Measurements from ENCODE around the gene KNL1. TPM values are rescaled to one million over a fixed set of nuclear protein-coding genes. Genes with fewer than 3 reads are reported as not detected.

KNL1 gene
- total RNA-seq, 1 experiment from 2014 or later = 11.4 TPM

GRCh38 chr15:40558952-40559742 lies 34.9 kb upstream of the KNL1 start:
- intact Hi-C loops (cut with micrococcal nuclease) = no loop called here
- H3K4me3 Mint-ChIP-seq (ENCODE audit: unreplicated experiment) = peak overlapping the region; percentile 39
- peaks cover 19% of the 10 kb centered on the region for H3K4me1 Mint-ChIP-seq (ENCODE audit: insufficient read depth, unreplicated experiment)
- BruUV-seq (replicated peaks) = no TSS peak
- POLR2A ChIA-PET = interaction anchor here (0.7 to 1.4 kb wide), 4 partner anchors 9 to 443 kb away, joined by 3 to 4 read pairs (median 4); partner anchors contain the start of gene RPUSD2
- no peaks in the 10 kb centered on the region for H3K9me3 Mint-ChIP-seq (ENCODE audit: unreplicated experiment)
- DNase-seq (ENCODE audit: unreplicated experiment) = no peak
- peak overlapping the region; percentile 93 for H3K27ac Mint-ChIP-seq (ENCODE audit: low read depth, unreplicated experiment)
- peaks cover 49% of the 10 kb centered on the region for H3K36me3 Mint-ChIP-seq (ENCODE audit: insufficient read depth, unreplicated experiment)
- H3K27me3 Mint-ChIP-seq (ENCODE audit: insufficient read depth, unreplicated experiment) = no peaks in the 10 kb centered on the region
- no peak for TF ChIP-seq CTCF (IDR thresholded peaks at IDR 0.05; ENCODE audit: unreplicated experiment)
- CTCF ChIA-PET = interaction anchor here (0.6 to 1.3 kb wide), 3 partner anchors 13 to 332 kb away, joined by 3 read pairs; no protein-coding TSS in a partner anchor

GRCh38 chr15:40562691-40563090 lies 31.4 kb upstream of the KNL1 start:
- DNase-seq (ENCODE audit: unreplicated experiment) = no peak
- ChIA-PET CTCF (interaction anchor here (0.6 to 1.0 kb wide), 3 partner anchors 27 to 37 kb away, joined by 4 read pairs; no protein-coding TSS in a partner anchor), POLR2A (no interaction called here)
- H3K36me3 Mint-ChIP-seq (ENCODE audit: insufficient read depth, unreplicated experiment) = peaks cover 25% of the 10 kb centered on the region
- no peak overlapping the region for H3K4me3 Mint-ChIP-seq (ENCODE audit: unreplicated experiment)
- H3K27ac Mint-ChIP-seq (ENCODE audit: low read depth, unreplicated experiment) = no peak overlapping the region
- no peaks in the 10 kb centered on the region for H3K9me3 Mint-ChIP-seq (ENCODE audit: unreplicated experiment)
- intact Hi-C loops (cut with micrococcal nuclease) = loop anchor here (10.0 kb wide), 1 partner anchor 118 kb away; the partner anchor contains the start of gene BAHD1
- H3K4me1 Mint-ChIP-seq (ENCODE audit: insufficient read depth, unreplicated experiment) = peaks cover 19% of the 10 kb centered on the region
- BruUV-seq (replicated peaks) = no TSS peak
- TF ChIP-seq CTCF (IDR thresholded peaks at IDR 0.05; ENCODE audit: unreplicated experiment) = no peak
- no peaks in the 10 kb centered on the region for H3K27me3 Mint-ChIP-seq (ENCODE audit: insufficient read depth, unreplicated experiment)

GRCh38 chr15:40563426-40563825 lies 30.6 kb upstream of the KNL1 start:
- DNase-seq (ENCODE audit: unreplicated experiment) = no peak
- intact Hi-C loops (cut with micrococcal nuclease) = loop anchor here (10.0 kb wide), 1 partner anchor 119 kb away; the partner anchor contains the start of gene BAHD1

More at GRCh38 chr15:40563426-40563825, 30.6 kb upstream of the KNL1 start:
- Mint-ChIP-seq H3K36me3 (ENCODE audit: insufficient read depth, unreplicated experiment) (peaks cover 25% of the 10 kb centered on the region), H3K27me3 (ENCODE audit: insufficient read depth, unreplicated experiment) (no peaks in the 10 kb centered on the region), H3K27ac (ENCODE audit: low read depth, unreplicated experiment) (no peak overlapping the region), H3K9me3 (ENCODE audit: unreplicated experiment) (no peaks in the 10 kb centered on the region), H3K4me1 (ENCODE audit: insufficient read depth, unreplicated experiment) (peaks cover 19% of the 10 kb centered on the region), H3K4me3 (ENCODE audit: unreplicated experiment) (peak overlapping the region; percentile 92)
- no peak for TF ChIP-seq CTCF (IDR thresholded peaks at IDR 0.05; ENCODE audit: unreplicated experiment)
- POLR2A ChIA-PET = no interaction called here
- CTCF ChIA-PET = no interaction called here
- BruUV-seq (replicated peaks) = no TSS peak
